ENCODE data around the gene ACSS1. TPM values are rescaled to one million over a fixed set of nuclear protein-coding genes. Genes with fewer than 3 reads are reported as not detected.

The ACSS1 gene
- total RNA-seq, 1 experiment from 2014 or later = 0.61 TPM

GRCh38 chr20:24995741-24996448 lies 62.0 kb downstream of the ACSS1 start:
- no peak overlapping the region for H3K18ac ChIP-seq (ENCODE audit: insufficient read length, low read depth, low read length)
- no peak overlapping the region for H2AFZ ChIP-seq (ENCODE audit: low read length)
- H3K4me2 ChIP-seq (ENCODE audit: insufficient read depth, insufficient read length, low read length) = no peak overlapping the region
- H3K79me2 ChIP-seq (ENCODE audit: insufficient read depth, low read length) = peaks cover 3% of the 10 kb centered on the region; the same call in 1 of the 2 replicates
- Mint-ChIP-seq H3K27ac (no peak overlapping the region), H3K27me3 (ENCODE audit: low read depth) (peaks cover 49% of the 10 kb centered on the region), H3K36me3 (ENCODE audit: insufficient read depth in 1 of 3, low read depth in 3 of 3) (peaks cover 0 to 4% (median 0%) of the 10 kb centered on the region in 3 experiments; a peak in 1 of 7 replicates), H3K4me1 (peaks cover 26 to 33% of the 10 kb centered on the region in 2 experiments), H3K9me3 (no peaks in the 10 kb centered on the region), H3K4me3 (no peak overlapping the region)
- no peak overlapping the region for H4K91ac ChIP-seq (ENCODE audit: insufficient read length, low read depth, low read length)
- no peak overlapping the region for H3K56ac ChIP-seq (ENCODE audit: insufficient read length, low read depth, low read length)
- H2BK12ac ChIP-seq (ENCODE audit: insufficient read length, low read depth, low read length) = no peak overlapping the region
- H3K23ac ChIP-seq (ENCODE audit: insufficient read length, low read depth, low read length) = no peak overlapping the region
- no peak overlapping the region for H2AK5ac ChIP-seq (ENCODE audit: insufficient read length, low read length)
- H4K20me1 ChIP-seq (ENCODE audit: control insufficient read depth, insufficient read depth, insufficient read length) = peaks cover 2% of the 10 kb centered on the region
- H4K5ac ChIP-seq (ENCODE audit: insufficient read length, low read depth, low read length) = no peak overlapping the region
- no peak overlapping the region for H3K27ac ChIP-seq (ENCODE audit: insufficient read length, low read depth, low read length)
- no peak overlapping the region for H2BK120ac ChIP-seq (ENCODE audit: low read depth, low read length, poor library complexity, severe bottlenecking)
- peaks cover 8% of the 10 kb centered on the region for H3K23me2 ChIP-seq (ENCODE audit: insufficient read length, low read depth, low read length, poor library complexity, severe bottlenecking)
- no peak overlapping the region for H2BK5ac ChIP-seq (ENCODE audit: insufficient read length, low read length)
- DNase-seq = peak; percentile 19
- no peak overlapping the region for H3K14ac ChIP-seq (ENCODE audit: insufficient read depth, low read length)
- H2BK20ac ChIP-seq (ENCODE audit: low read depth, low read length, poor library complexity, severe bottlenecking) = no peak overlapping the region
- no peak overlapping the region for H3K9ac ChIP-seq (ENCODE audit: extremely low read depth, insufficient read length, low read length)
- WGBS (ENCODE audit: extremely low coverage, insufficient read length, low lambda C conversion rate) = no CpG with 5 or more reads among the region's 9 CpGs
- no peak overlapping the region for H2BK15ac ChIP-seq (ENCODE audit: low read depth, low read length)
- no peak overlapping the region for H3K4ac ChIP-seq (ENCODE audit: low read depth, low read length)
- no peak overlapping the region for H3T11ph ChIP-seq (ENCODE audit: low read length)
- H3K4me1 ChIP-seq (ENCODE audit: insufficient read depth, low read length) = peaks cover 4% of the 10 kb centered on the region; the same call in 1 of the 2 replicates
- H3K27me3 ChIP-seq (ENCODE audit: insufficient read depth, low read length) = no peaks in the 10 kb centered on the region
- H3K79me1 ChIP-seq (ENCODE audit: insufficient read depth, low read depth, low read length, poor library complexity, severe bottlenecking) = no peaks in the 10 kb centered on the region
- H3K9me3 ChIP-seq (ENCODE audit: control insufficient read depth, low read depth, low read length) = no peaks in the 10 kb centered on the region
- no peak for TF ChIP-seq CTCF (conservative IDR thresholded peaks at IDR 0.05)
- no peak overlapping the region for H4K8ac ChIP-seq (replicated peaks; ENCODE audit: insufficient read length, low read depth, low read length)

All from H9 (cell line).